Measurements from ENCODE around the gene TUBA1A. TPM values are rescaled to one million over a fixed set of nuclear protein-coding genes. Genes with fewer than 3 reads are reported as not detected.

Gene TUBA1A
- total RNA-seq, 1 experiment from 2014 or later = 24.1 TPM

- no peak overlapping the region for H3K27ac ChIP-seq (ENCODE audit: low read depth, low read length)
- H3K4me1 ChIP-seq (ENCODE audit: control insufficient read depth in 1 of 2, insufficient read depth in 2 of 2, low read length in 2 of 2) = peaks cover 16 to 29% of the 10 kb centered on the region in 2 experiments
- H3K4me2 ChIP-seq (ENCODE audit: low read length) = no peak overlapping the region
- no peak overlapping the region for H2AFZ ChIP-seq (ENCODE audit: low read depth, low read length, poor library complexity, severe bottlenecking)
- no peak overlapping the region for H3K4me3 ChIP-seq (replicated peaks in 1 of 2; ENCODE audit: low read depth in 1 of 2, low read length in 2 of 2)
- TF ChIP-seq JUND (IDR thresholded peaks at IDR 0.05) (no peak), POLR2AphosphoS5 (IDR thresholded peaks at IDR 0.05; ENCODE audit: low read depth, low read length) (no peak), TCF7L2 (IDR thresholded peaks at IDR 0.05; ENCODE audit: borderline replicate concordance, extremely low read depth, insufficient read depth, insufficient read length) (no peak), YY1 (IDR thresholded peaks at IDR 0.05; ENCODE audit: extremely low read depth, insufficient replicate concordance, low read depth, low read length) (no peak), CEBPB (IDR thresholded peaks at IDR 0.05; ENCODE audit: low read depth) (no peak), SRF (IDR thresholded peaks at IDR 0.05; ENCODE audit: low read depth) (no peak), FOSL1 (IDR thresholded peaks at IDR 0.05; ENCODE audit: low read depth) (no peak), ZBTB33 (IDR thresholded peaks at IDR 0.05; ENCODE audit: extremely low read depth, insufficient replicate concordance, low read length) (no peak), EZH2phosphoT487 (IDR thresholded peaks at IDR 0.05; ENCODE audit: borderline replicate concordance) (no peak)
- TF ChIP-seq, protein P1, sequence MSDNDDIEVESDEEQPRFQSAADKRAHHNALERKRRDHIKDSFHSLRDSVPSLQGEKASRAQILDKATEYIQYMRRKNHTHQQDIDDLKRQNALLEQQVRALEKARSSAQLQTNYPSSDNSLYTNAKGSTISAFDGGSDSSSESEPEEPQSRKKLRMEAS (IDR thresholded peaks at IDR 0.05) = no peak
- ChIA-PET RAD21 (ENCODE audit: low non-redundant PET in 1 of 2, low total read pairs in 2 of 2, uncharacterized antibody in 2 of 2, unreplicated experiment in 2 of 2) (no interaction called here), CTCF (no interaction called here), POLR2A (interaction anchor here (1.3 kb wide), 1 partner anchor 66 kb away, joined by 3 read pairs; the partner anchor contains the start of gene TUBA1B)
- no peak for ATAC-seq
- no peak overlapping the region for H3K9ac ChIP-seq (ENCODE audit: low read length)
- no peaks in the 10 kb centered on the region for H3K9me3 ChIP-seq (ENCODE audit: control insufficient read depth in 1 of 2, insufficient read depth in 1 of 2, low read depth in 1 of 2, low read length in 2 of 2)
- H3K9me2 ChIP-seq (ENCODE audit: insufficient read depth) = no peaks in the 10 kb centered on the region
- no peaks in the 10 kb centered on the region for H3K79me2 ChIP-seq (ENCODE audit: insufficient read depth, low read length)
- H3K27me3 ChIP-seq (ENCODE audit: insufficient read depth, low read length) = no peaks in the 10 kb centered on the region
- H3K36me3 ChIP-seq (ENCODE audit: control insufficient read depth in 1 of 2, insufficient read depth in 2 of 2, low read length in 2 of 2) = no peaks in the 10 kb centered on the region
- no TSS peak for BruUV-seq (replicated peaks)
- DNase-seq (ENCODE audit: low read depth, low spot score) = no peak
- intact Hi-C loops (cut with micrococcal nuclease) = no loop called here
- H4K20me1 ChIP-seq (ENCODE audit: insufficient read depth) = no peaks in the 10 kb centered on the region
Observed at GRCh38 chr12:49197256-49197655, 8.4 kb upstream of the TUBA1A start.

Data from HCT116 (cell line).